T-helper 2 cell treated with Interferon-gamma antibody and Interleukin-4, amounts not matched to agents 5 μg/mL and 100 μg/mL, for 36 hours (primary cell): ENCODE results near the gene CTBP2.

Experiments used
- DNase-seq: peaks from one replicate; pipeline ENCODE4 v3.0.0; 2021; ENCODE audit warnings: low spot score
- H3K27ac Mint-ChIP-seq: one replicate; pipeline ENCODE4 v1.8.0; 2021; ENCODE audit warnings: mild to moderate bottlenecking, mixed read lengths
- H3K27me3 Mint-ChIP-seq: one replicate; pipeline ENCODE4 v1.8.0; 2021; ENCODE audit warnings: low read depth, mixed read lengths
- H3K36me3 Mint-ChIP-seq: one replicate; pipeline ENCODE4 v1.8.0; 2021; ENCODE audit warnings: low read depth, mixed read lengths
- H3K4me1 Mint-ChIP-seq: one replicate; pipeline ENCODE4 v1.8.0; 2021; ENCODE audit warnings: low read depth, mixed read lengths
- H3K4me3 Mint-ChIP-seq: one replicate; pipeline ENCODE4 v1.8.0; 2022; ENCODE audit warnings: mild to moderate bottlenecking, moderate library complexity, mixed read lengths
- H3K9me3 Mint-ChIP-seq: one replicate; pipeline ENCODE4 v1.8.0; 2021; ENCODE audit warnings: mixed read lengths

The CTBP2 gene

GRCh38 chr10:125057158-125058001 is 103.0 kb downstream of the CTBP2 start:
- no peak overlapping the region for H3K27ac Mint-ChIP-seq
- H3K27me3 Mint-ChIP-seq, result peaks cover 5% of the 10 kb centered on the region
- H3K4me3 Mint-ChIP-seq, result no peak overlapping the region
- no peaks in the 10 kb centered on the region for H3K36me3 Mint-ChIP-seq
- no peaks in the 10 kb centered on the region for H3K9me3 Mint-ChIP-seq
- DNase-seq, result no peak
- H3K4me1 Mint-ChIP-seq, result no peaks in the 10 kb centered on the region

- H3K36me3 Mint-ChIP-seq, result no peaks in the 10 kb centered on the region
- no peak for DNase-seq
- peaks cover 2% of the 10 kb centered on the region for H3K27me3 Mint-ChIP-seq
- H3K4me1 Mint-ChIP-seq, result no peaks in the 10 kb centered on the region
- H3K27ac Mint-ChIP-seq, result no peak overlapping the region
- no peaks in the 10 kb centered on the region for H3K9me3 Mint-ChIP-seq
- no peak overlapping the region for H3K4me3 Mint-ChIP-seq
Measured at GRCh38 chr10:125056161-125057132, 103.9 kb downstream of the CTBP2 start.

GRCh38 chr10:125055446-125055845 is 104.9 kb downstream of the CTBP2 start:
- Mint-ChIP-seq H3K27me3 (peaks cover 2% of the 10 kb centered on the region), H3K9me3 (no peaks in the 10 kb centered on the region), H3K4me3 (no peak overlapping the region), H3K36me3 (no peaks in the 10 kb centered on the region), H3K27ac (no peak overlapping the region), H3K4me1 (no peaks in the 10 kb centered on the region)
- no peak for DNase-seq

GRCh38 chr10:125054669-125055268 is 105.6 kb downstream of the CTBP2 start:
- no peaks in the 10 kb centered on the region for H3K36me3 Mint-ChIP-seq
- no peaks in the 10 kb centered on the region for H3K4me1 Mint-ChIP-seq
- no peak overlapping the region for H3K4me3 Mint-ChIP-seq
- no peak overlapping the region for H3K27ac Mint-ChIP-seq
- no peak for DNase-seq
- H3K27me3 Mint-ChIP-seq, result peaks cover 2% of the 10 kb centered on the region
- no peaks in the 10 kb centered on the region for H3K9me3 Mint-ChIP-seq

- peaks cover 2% of the 10 kb centered on the region for H3K27me3 Mint-ChIP-seq
- no peaks in the 10 kb centered on the region for H3K4me1 Mint-ChIP-seq
- H3K36me3 Mint-ChIP-seq, result no peaks in the 10 kb centered on the region
- DNase-seq, result no peak
- H3K27ac Mint-ChIP-seq, result no peak overlapping the region
- H3K9me3 Mint-ChIP-seq, result no peaks in the 10 kb centered on the region
- no peak overlapping the region for H3K4me3 Mint-ChIP-seq
Measured at GRCh38 chr10:125054216-125054615, 106.1 kb downstream of the CTBP2 start.

- no peak overlapping the region for H3K4me3 Mint-ChIP-seq
- no peaks in the 10 kb centered on the region for H3K4me1 Mint-ChIP-seq
- H3K27me3 Mint-ChIP-seq, result no peaks in the 10 kb centered on the region
- no peaks in the 10 kb centered on the region for H3K9me3 Mint-ChIP-seq
- no peak for DNase-seq
- no peaks in the 10 kb centered on the region for H3K36me3 Mint-ChIP-seq
- no peak overlapping the region for H3K27ac Mint-ChIP-seq
Measured at GRCh38 chr10:125052146-125052545, 108.2 kb downstream of the CTBP2 start.

GRCh38 chr10:125050383-125050782 is 110.0 kb downstream of the CTBP2 start:
- no peaks in the 10 kb centered on the region for H3K36me3 Mint-ChIP-seq
- no peak for DNase-seq
- no peak overlapping the region for H3K27ac Mint-ChIP-seq
- peaks cover 2% of the 10 kb centered on the region for H3K27me3 Mint-ChIP-seq
- H3K4me3 Mint-ChIP-seq, result no peak overlapping the region
- H3K9me3 Mint-ChIP-seq, result no peaks in the 10 kb centered on the region
- H3K4me1 Mint-ChIP-seq, result no peaks in the 10 kb centered on the region

GRCh38 chr10:125049216-125049881 is 111.0 kb downstream of the CTBP2 start:
- H3K27ac Mint-ChIP-seq, result no peak overlapping the region
- H3K9me3 Mint-ChIP-seq, result no peaks in the 10 kb centered on the region
- H3K4me3 Mint-ChIP-seq, result no peak overlapping the region

GRCh38 chr10:125048094-125048864 is 112.1 kb downstream of the CTBP2 start:
- Mint-ChIP-seq H3K27me3 (peaks cover 2% of the 10 kb centered on the region), H3K9me3 (no peaks in the 10 kb centered on the region), H3K4me1 (no peaks in the 10 kb centered on the region), H3K36me3 (no peaks in the 10 kb centered on the region), H3K27ac (no peak overlapping the region), H3K4me3 (no peak overlapping the region)
- peak; percentile 54 for DNase-seq

More at GRCh38 chr10:125049216-125049881, 111.0 kb downstream of the CTBP2 start:
- Mint-ChIP-seq H3K27me3 (peaks cover 2% of the 10 kb centered on the region), H3K4me1 (no peaks in the 10 kb centered on the region), H3K36me3 (no peaks in the 10 kb centered on the region)
- DNase-seq, result no peak

- Mint-ChIP-seq H3K4me1 (no peaks in the 10 kb centered on the region), H3K36me3 (no peaks in the 10 kb centered on the region), H3K9me3 (no peaks in the 10 kb centered on the region), H3K27ac (no peak overlapping the region), H3K4me3 (no peak overlapping the region), H3K27me3 (peaks cover 2% of the 10 kb centered on the region)
- no peak for DNase-seq
Measured at GRCh38 chr10:125043841-125044658, 116.3 kb downstream of the CTBP2 start.

GRCh38 chr10:125041856-125042506 is 118.4 kb downstream of the CTBP2 start:
- no peaks in the 10 kb centered on the region for H3K36me3 Mint-ChIP-seq
- no peak overlapping the region for H3K4me3 Mint-ChIP-seq
- H3K9me3 Mint-ChIP-seq, result no peaks in the 10 kb centered on the region
- peaks cover 2% of the 10 kb centered on the region for H3K27me3 Mint-ChIP-seq
- no peaks in the 10 kb centered on the region for H3K4me1 Mint-ChIP-seq
- DNase-seq, result no peak
- no peak overlapping the region for H3K27ac Mint-ChIP-seq

- H3K27ac Mint-ChIP-seq, result no peak overlapping the region
- H3K36me3 Mint-ChIP-seq, result no peaks in the 10 kb centered on the region
- DNase-seq, result no peak
Measured at GRCh38 chr10:125039354-125039769, 121.0 kb downstream of the CTBP2 start.

More at GRCh38 chr10:125039354-125039769, 121.0 kb downstream of the CTBP2 start:
- no peak overlapping the region for H3K4me3 Mint-ChIP-seq
- H3K4me1 Mint-ChIP-seq, result no peaks in the 10 kb centered on the region
- H3K27me3 Mint-ChIP-seq, result no peaks in the 10 kb centered on the region
- no peaks in the 10 kb centered on the region for H3K9me3 Mint-ChIP-seq
